Measurements from ENCODE around the gene CARS2.

DNA sequence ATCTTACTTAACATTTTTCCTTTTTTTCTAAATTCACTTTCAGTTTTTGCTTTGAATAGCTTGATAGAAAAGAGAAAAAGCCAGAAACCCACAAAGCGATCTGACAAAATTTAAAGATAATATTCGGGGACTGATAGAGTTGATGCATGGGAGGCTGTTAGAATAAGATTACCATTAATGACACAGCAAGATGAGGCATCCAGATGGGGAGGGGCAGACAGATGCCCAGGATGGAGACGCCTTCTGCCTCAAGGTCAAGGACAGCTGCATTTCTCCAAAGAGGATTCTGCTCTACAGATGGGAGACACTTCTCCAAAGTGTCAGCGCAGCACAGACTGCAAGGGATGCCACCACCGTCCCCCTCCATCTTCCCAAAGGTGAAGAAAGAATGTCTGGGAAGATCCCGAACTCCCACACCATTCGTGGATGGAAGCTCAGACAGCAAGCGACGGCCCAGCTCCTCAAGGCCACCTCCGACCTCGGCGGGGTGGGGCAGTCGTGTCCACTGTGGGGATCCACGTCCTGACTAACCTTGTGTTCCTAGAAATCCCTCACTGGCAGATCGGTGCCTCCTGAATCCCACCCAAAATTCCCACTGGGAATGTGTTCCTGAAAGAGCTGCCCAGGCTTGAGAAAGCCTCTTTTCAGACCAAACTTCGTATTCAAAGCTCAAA is 57.6 kb downstream of the CARS2 start:
- TF ChIP-seq, protein P1, sequence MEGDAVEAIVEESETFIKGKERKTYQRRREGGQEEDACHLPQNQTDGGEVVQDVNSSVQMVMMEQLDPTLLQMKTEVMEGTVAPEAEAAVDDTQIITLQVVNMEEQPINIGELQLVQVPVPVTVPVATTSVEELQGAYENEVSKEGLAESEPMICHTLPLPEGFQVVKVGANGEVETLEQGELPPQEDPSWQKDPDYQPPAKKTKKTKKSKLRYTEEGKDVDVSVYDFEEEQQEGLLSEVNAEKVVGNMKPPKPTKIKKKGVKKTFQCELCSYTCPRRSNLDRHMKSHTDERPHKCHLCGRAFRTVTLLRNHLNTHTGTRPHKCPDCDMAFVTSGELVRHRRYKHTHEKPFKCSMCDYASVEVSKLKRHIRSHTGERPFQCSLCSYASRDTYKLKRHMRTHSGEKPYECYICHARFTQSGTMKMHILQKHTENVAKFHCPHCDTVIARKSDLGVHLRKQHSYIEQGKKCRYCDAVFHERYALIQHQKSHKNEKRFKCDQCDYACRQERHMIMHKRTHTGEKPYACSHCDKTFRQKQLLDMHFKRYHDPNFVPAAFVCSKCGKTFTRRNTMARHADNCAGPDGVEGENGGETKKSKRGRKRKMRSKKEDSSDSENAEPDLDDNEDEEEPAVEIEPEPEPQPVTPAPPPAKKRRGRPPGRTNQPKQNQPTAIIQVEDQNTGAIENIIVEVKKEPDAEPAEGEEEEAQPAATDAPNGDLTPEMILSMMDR (IDR thresholded peaks at IDR 0.05): no peak
- TF ChIP-seq POLR2A (IDR thresholded peaks at IDR 0.05): no peak
